Measurements from ENCODE around the gene KCNK1. TPM values are rescaled to one million over a fixed set of nuclear protein-coding genes. Genes with fewer than 3 reads are reported as not detected.

KCNK1 gene
- total and polyA plus RNA-seq, 3 experiments from 2014 or later = 1.1 to 1.4 TPM; not detected in 1

DNA sequence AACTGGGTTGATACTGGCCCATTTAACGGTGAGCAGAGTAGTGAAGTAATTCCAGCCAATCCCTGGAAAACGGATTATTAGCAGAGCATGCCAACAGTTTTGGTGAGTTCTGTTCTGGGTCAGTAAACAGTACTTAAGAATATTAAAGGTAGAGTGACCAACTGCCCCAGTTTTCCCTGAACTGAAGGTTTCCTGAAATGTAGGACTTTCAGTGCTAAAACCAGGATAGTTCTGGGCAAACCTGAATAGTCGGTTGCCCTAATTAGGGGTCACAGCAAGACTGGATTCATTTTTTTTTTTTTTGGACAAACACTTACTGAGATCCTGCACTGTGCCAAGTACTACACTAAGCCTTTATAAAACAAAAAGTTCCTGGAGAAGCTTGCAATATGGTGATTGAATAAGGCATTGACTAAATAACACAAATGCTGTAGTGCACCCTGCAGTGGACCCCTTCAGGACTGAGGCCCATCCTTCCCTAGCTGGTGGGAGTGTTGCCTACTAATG lies 75.9 kb downstream of the KCNK1 start:
- H3K27ac ChIP-seq (ENCODE audit: low read depth, low read length) = no peak overlapping the region
- ChIA-PET POLR2A (no interaction called here), CTCF (no interaction called here)
- H3K36me3 Mint-ChIP-seq = no peaks in the 10 kb centered on the region
- H3K9me3 Mint-ChIP-seq = peaks cover 0 to 4% (median 0%) of the 10 kb centered on the region in 5 donors
- H3K36me3 ChIP-seq (ENCODE audit: insufficient read depth, low read length) = no peaks in the 10 kb centered on the region
- H3K4me3 Mint-ChIP-seq = no peak overlapping the region
- H3K27me3 ChIP-seq (ENCODE audit: insufficient read depth, low read length, poor library complexity, severe bottlenecking) = no peaks in the 10 kb centered on the region
- DNase-seq = no peak
- no peaks in the 10 kb centered on the region for H3K9me3 ChIP-seq (ENCODE audit: low read length)
- H3K27me3 Mint-ChIP-seq = peaks cover 6 to 23% of the 10 kb centered on the region in 2 donors
- no peaks in the 10 kb centered on the region for H3K4me1 Mint-ChIP-seq
- H3K4me1 ChIP-seq (ENCODE audit: insufficient read depth, low read length) = no peaks in the 10 kb centered on the region
- no peak overlapping the region for H3K27ac Mint-ChIP-seq
- H3K4me3 ChIP-seq (ENCODE audit: low read length) = no peak overlapping the region

DNA sequence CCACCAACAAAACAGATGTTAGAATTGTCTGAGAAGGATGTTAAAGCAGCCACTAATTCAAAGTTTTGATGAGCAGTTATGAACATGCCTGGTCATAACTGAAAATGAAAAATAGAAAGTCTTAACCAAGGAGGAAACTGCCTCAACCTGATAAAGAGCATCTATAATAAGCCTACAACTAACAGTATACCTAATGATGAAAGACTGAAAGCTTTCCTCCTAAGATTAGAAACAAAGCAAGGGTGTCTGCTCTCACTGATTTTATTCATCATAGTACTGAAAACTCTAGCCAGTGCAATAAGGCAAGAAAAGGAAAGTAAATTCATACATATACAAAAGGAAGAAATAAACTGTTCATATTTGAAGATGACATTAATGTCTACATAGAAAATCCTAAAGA lies 82.0 kb downstream of the KCNK1 start:
- Mint-ChIP-seq H3K36me3 (no peaks in the 10 kb centered on the region), H3K9me3 (peaks cover 0 to 3% (median 0%) of the 10 kb centered on the region in 5 donors), H3K4me1 (no peaks in the 10 kb centered on the region), H3K27me3 (peaks cover 9 to 24% of the 10 kb centered on the region in 2 donors), H3K27ac (no peak overlapping the region), H3K4me3 (no peak overlapping the region)
- Histone ChIP-seq H3K27ac (ENCODE audit: low read depth, low read length) (no peak overlapping the region), H3K27me3 (ENCODE audit: insufficient read depth, low read length, poor library complexity, severe bottlenecking) (no peaks in the 10 kb centered on the region), H3K9me3 (ENCODE audit: low read length) (no peaks in the 10 kb centered on the region), H3K36me3 (ENCODE audit: insufficient read depth, low read length) (no peaks in the 10 kb centered on the region), H3K4me1 (ENCODE audit: insufficient read depth, low read length) (no peaks in the 10 kb centered on the region), H3K4me3 (ENCODE audit: low read length) (no peak overlapping the region)
- DNase-seq = no peak
- ChIA-PET CTCF (no interaction called here), POLR2A (no interaction called here)

GRCh38 chr1:233700338-233700737 lies 86.4 kb downstream of the KCNK1 start:
- no peak for DNase-seq
- Mint-ChIP-seq H3K9me3 (peaks cover 0 to 3% (median 0%) of the 10 kb centered on the region in 5 donors), H3K4me1 (no peaks in the 10 kb centered on the region), H3K36me3 (no peaks in the 10 kb centered on the region), H3K27me3 (peaks cover 8 to 31% of the 10 kb centered on the region in 2 donors), H3K4me3 (no peak overlapping the region), H3K27ac (no peak overlapping the region)
- no peaks in the 10 kb centered on the region for H3K4me1 ChIP-seq (ENCODE audit: insufficient read depth, low read length)
- no peaks in the 10 kb centered on the region for H3K27me3 ChIP-seq (ENCODE audit: insufficient read depth, low read length, poor library complexity, severe bottlenecking)
- ChIA-PET CTCF (no interaction called here), POLR2A (no interaction called here)
- H3K9me3 ChIP-seq (ENCODE audit: low read length) = no peaks in the 10 kb centered on the region
- no peak overlapping the region for H3K4me3 ChIP-seq (ENCODE audit: low read length)
- H3K36me3 ChIP-seq (ENCODE audit: insufficient read depth, low read length) = no peaks in the 10 kb centered on the region
- H3K27ac ChIP-seq (ENCODE audit: low read depth, low read length) = no peak overlapping the region

DNA sequence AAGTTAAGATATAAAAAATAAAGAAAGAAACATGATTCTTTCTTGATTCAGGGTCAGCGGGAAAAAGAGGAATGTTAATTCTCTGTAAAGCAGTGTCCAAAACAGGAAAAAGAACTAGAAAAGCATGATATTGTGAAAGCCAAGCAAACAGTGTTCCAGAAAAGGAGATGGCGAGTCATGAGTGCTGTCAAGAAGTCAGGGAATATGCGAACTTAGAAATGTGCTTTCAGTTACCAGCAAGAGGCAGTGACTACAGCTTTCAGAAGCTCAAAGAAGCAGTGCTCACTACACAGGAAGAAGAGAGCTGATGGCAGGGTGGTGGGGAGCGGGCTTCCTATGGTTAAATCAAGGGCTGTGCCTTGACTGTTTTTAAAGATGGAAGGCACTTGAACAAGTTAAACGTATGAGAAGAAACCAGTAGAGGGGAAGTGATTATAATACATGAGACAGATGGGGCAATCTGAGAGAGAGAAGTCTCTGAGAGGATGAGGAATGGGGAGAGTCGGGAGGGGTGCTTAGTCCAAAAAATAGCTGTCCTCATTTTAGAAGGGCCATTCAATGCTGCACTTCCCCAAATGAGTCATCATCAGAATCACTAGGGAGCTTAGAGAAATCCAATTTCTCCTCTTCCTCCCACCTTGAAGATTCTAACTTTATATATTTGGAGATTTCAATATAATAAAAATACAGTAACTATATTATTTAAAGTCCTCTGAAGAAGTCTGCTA lies 90.4 kb downstream of the KCNK1 start:
- DNase-seq = no peak
- ChIA-PET POLR2A (no interaction called here), CTCF (no interaction called here)
- Mint-ChIP-seq H3K9me3 (no peaks in the 10 kb centered on the region), H3K36me3 (no peaks in the 10 kb centered on the region), H3K27ac (no peak overlapping the region), H3K4me3 (no peak overlapping the region), H3K27me3 (peaks cover 3 to 15% of the 10 kb centered on the region in 2 donors), H3K4me1 (no peaks in the 10 kb centered on the region)
- Histone ChIP-seq H3K9me3 (ENCODE audit: low read length) (no peaks in the 10 kb centered on the region), H3K27me3 (ENCODE audit: insufficient read depth, low read length, poor library complexity, severe bottlenecking) (no peaks in the 10 kb centered on the region), H3K36me3 (ENCODE audit: insufficient read depth, low read length) (no peaks in the 10 kb centered on the region), H3K4me3 (ENCODE audit: low read length) (no peak overlapping the region), H3K27ac (ENCODE audit: low read depth, low read length) (no peak overlapping the region), H3K4me1 (ENCODE audit: insufficient read depth, low read length) (no peaks in the 10 kb centered on the region)

DNA sequence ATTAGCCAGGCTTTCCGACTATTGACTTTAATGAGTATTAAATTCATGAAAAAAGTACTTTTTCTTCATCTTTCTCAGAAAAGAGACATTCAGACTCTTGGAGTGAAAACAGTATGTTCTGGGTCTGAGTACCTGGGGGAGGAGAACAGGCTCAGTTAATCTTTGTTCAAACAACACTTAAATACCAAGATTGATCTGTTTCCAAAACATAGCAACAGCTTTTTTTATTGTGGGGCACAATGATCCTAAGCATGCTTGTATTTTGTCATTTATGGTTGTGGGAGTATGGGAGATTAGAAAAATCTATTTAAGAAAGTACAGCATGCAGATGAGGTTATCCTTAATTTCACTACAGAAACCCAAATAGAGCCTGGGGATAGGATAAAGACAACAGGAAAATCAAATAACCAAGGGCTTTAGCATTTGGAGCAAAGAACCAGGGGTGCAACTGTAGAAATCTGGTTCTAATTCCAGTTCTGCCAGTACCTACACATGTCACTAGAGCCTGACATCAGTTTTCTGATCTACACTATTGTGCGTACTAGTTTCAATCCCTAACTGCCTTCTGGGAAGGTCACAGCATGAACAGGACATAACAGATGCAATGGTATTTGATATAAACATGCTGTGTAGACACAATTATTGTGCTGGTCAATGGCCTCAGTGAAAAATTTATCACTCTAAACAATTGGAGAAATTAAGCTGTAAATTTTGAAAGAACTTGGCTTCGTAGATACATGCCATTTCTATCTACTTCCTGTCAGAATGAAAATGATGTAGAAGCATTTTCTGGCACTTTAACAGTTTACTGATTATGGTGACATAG lies 91.2 kb downstream of the KCNK1 start:
- no peak overlapping the region for H3K4me3 ChIP-seq (ENCODE audit: low read length)
- no peaks in the 10 kb centered on the region for H3K27me3 ChIP-seq (ENCODE audit: insufficient read depth, low read length, poor library complexity, severe bottlenecking)
- no peak overlapping the region for H3K4me3 Mint-ChIP-seq
- peaks cover 3 to 14% of the 10 kb centered on the region in 2 donors for H3K27me3 Mint-ChIP-seq
- no peaks in the 10 kb centered on the region for H3K4me1 ChIP-seq (ENCODE audit: insufficient read depth, low read length)
- H3K27ac ChIP-seq (ENCODE audit: low read depth, low read length) = no peak overlapping the region
- CTCF ChIA-PET = no interaction called here
- no peaks in the 10 kb centered on the region for H3K36me3 ChIP-seq (ENCODE audit: insufficient read depth, low read length)
- H3K27ac Mint-ChIP-seq = no peak overlapping the region
- no peaks in the 10 kb centered on the region for H3K36me3 Mint-ChIP-seq
- DNase-seq = no peak
- no peaks in the 10 kb centered on the region for H3K4me1 Mint-ChIP-seq
- POLR2A ChIA-PET = no interaction called here
- no peaks in the 10 kb centered on the region for H3K9me3 ChIP-seq (ENCODE audit: low read length)
- H3K9me3 Mint-ChIP-seq = no peaks in the 10 kb centered on the region

- peaks cover 1 to 10% of the 10 kb centered on the region in 2 donors for H3K27me3 Mint-ChIP-seq
- no peak overlapping the region for H3K4me3 Mint-ChIP-seq
- Histone ChIP-seq H3K27me3 (ENCODE audit: insufficient read depth, low read length, poor library complexity, severe bottlenecking) (no peaks in the 10 kb centered on the region), H3K36me3 (ENCODE audit: insufficient read depth, low read length) (no peaks in the 10 kb centered on the region), H3K4me1 (ENCODE audit: insufficient read depth, low read length) (no peaks in the 10 kb centered on the region), H3K27ac (ENCODE audit: low read depth, low read length) (no peak overlapping the region), H3K4me3 (ENCODE audit: low read length) (no peak overlapping the region), H3K9me3 (ENCODE audit: low read length) (no peaks in the 10 kb centered on the region)
- peaks cover 0 to 4% (median 2%) of the 10 kb centered on the region in 5 donors for H3K9me3 Mint-ChIP-seq
- H3K36me3 Mint-ChIP-seq = no peaks in the 10 kb centered on the region
- no peaks in the 10 kb centered on the region for H3K4me1 Mint-ChIP-seq
- ChIA-PET POLR2A (no interaction called here), CTCF (no interaction called here)
- DNase-seq = no peak
- no peak overlapping the region for H3K27ac Mint-ChIP-seq
Observed at GRCh38 chr1:233707153-233707879, 93.4 kb downstream of the KCNK1 start.

GRCh38 chr1:233707880-233708815 lies 94.2 kb downstream of the KCNK1 start:
- Histone ChIP-seq H3K27ac (ENCODE audit: low read depth, low read length) (no peak overlapping the region), H3K36me3 (ENCODE audit: insufficient read depth, low read length) (no peaks in the 10 kb centered on the region), H3K27me3 (ENCODE audit: insufficient read depth, low read length, poor library complexity, severe bottlenecking) (no peaks in the 10 kb centered on the region), H3K4me3 (ENCODE audit: low read length) (no peak overlapping the region), H3K4me1 (ENCODE audit: insufficient read depth, low read length) (no peaks in the 10 kb centered on the region), H3K9me3 (ENCODE audit: low read length) (no peaks in the 10 kb centered on the region)
- H3K9me3 Mint-ChIP-seq = peaks cover 0 to 4% (median 2%) of the 10 kb centered on the region in 5 donors
- H3K4me1 Mint-ChIP-seq = no peaks in the 10 kb centered on the region
- DNase-seq = no peak
- H3K4me3 Mint-ChIP-seq = no peak overlapping the region
- ChIA-PET CTCF (no interaction called here), POLR2A (no interaction called here)
- peaks cover 1 to 14% of the 10 kb centered on the region in 2 donors for H3K27me3 Mint-ChIP-seq
- no peak overlapping the region for H3K27ac Mint-ChIP-seq
- H3K36me3 Mint-ChIP-seq = no peaks in the 10 kb centered on the region
